OCI-LY7 (cell line): Measurements from ENCODE around the gene EPB41L1. TPM values are rescaled to one million over a fixed set of nuclear protein-coding genes. Genes with fewer than 3 reads are reported as not detected.

Experiments used
- BruUV-seq: library from RNA; stranded (reverse); fragments of 400-500 nt; replicated peaks from 2 replicates; lab custom pipeline; 2021; lab: Mats Ljungman, UMichigan
- CTCF ChIA-PET: fragments of 300-600 bp; sonication (Branson Sonifier 250); formaldehyde crosslinking; loops from one replicate; lab custom pipeline; 2022; ENCODE audit warnings: antibody characterized with exemption; ENCODE audit not compliant: unreplicated experiment; lab: Charles Lee
- POLR2A ChIA-PET: fragments of 300-600 bp; sonication (Branson Sonifier 250); formaldehyde crosslinking; loops from one replicate; lab custom pipeline; 2022; ENCODE audit warnings: antibody characterized with exemption; lab: Charles Lee
- DNase-seq: peaks from one replicate; pipeline ENCODE4 v3.0.0-alpha.2; 2015; ENCODE audit warnings: low spot score
- H2AFZ ChIP-seq: fragments of 200-600 bp; sonication (generic), shearing (Covaris generic); 2 replicates; pipeline ENCODE4 v1.6.1; 2014; ENCODE audit warnings: mild to moderate bottlenecking, antibody characterized with exemption, low read length, moderate library complexity
- H3K27ac ChIP-seq: fragments of 200-600 bp; sonication (generic); 2 replicates; pipeline ENCODE4 v1.5.1; 2014; ENCODE audit warnings: mixed run types, low read depth, mild to moderate bottlenecking, moderate library complexity, low read length, inconsistent platforms; ENCODE audit not compliant: poor library complexity, severe bottlenecking
- H3K36me3 ChIP-seq: fragments of 200-600 bp; sonication (generic); 2 replicates; pipeline ENCODE4 v1.6.1; 2014; ENCODE audit warnings: mild to moderate bottlenecking, antibody characterized with exemption, low read length, moderate library complexity, mixed read lengths; ENCODE audit not compliant: insufficient read depth
- H3K4me1 ChIP-seq: fragments of 200-600 bp; sonication (generic); 2 replicates; pipeline ENCODE4 v1.5.1; 2014; ENCODE audit warnings: mild to moderate bottlenecking, low read length; ENCODE audit not compliant: insufficient read depth, poor library complexity, severe bottlenecking
- H3K4me2 ChIP-seq: fragments of 200-600 bp; sonication (generic); 2 replicates; pipeline ENCODE4 v1.6.1; 2014; ENCODE audit warnings: mild to moderate bottlenecking, low read length
- H3K4me3 ChIP-seq: fragments of 200-600 bp; sonication (generic); 2 replicates; pipeline ENCODE4 v1.5.1; 2014; ENCODE audit warnings: mild to moderate bottlenecking, low read depth, low read length; ENCODE audit not compliant: poor library complexity, severe bottlenecking
- H3K79me2 ChIP-seq: fragments of 200-600 bp; sonication (generic); 2 replicates; pipeline ENCODE4 v1.6.1; 2016; ENCODE audit warnings: low read depth, mild to moderate bottlenecking, low read length, moderate library complexity, mixed read lengths; ENCODE audit not compliant: insufficient read depth
- H3K9me2 ChIP-seq: fragments of 200-600 bp; sonication (generic); 2 replicates; pipeline ENCODE4 v1.6.1; 2016; ENCODE audit warnings: mild to moderate bottlenecking, low read length, mixed read lengths; ENCODE audit not compliant: insufficient read depth
- H3K9me3 ChIP-seq: fragments of 200-600 bp; sonication (generic); 2 replicates; pipeline ENCODE4 v1.6.1; 2014; ENCODE audit warnings: mild to moderate bottlenecking, mixed run types, low read length, mixed read lengths
- H4K20me1 ChIP-seq: fragments of 200-600 bp; sonication (generic); 2 replicates; pipeline ENCODE4 v1.6.1; 2014; ENCODE audit warnings: mild to moderate bottlenecking, antibody characterized with exemption, low read length, moderate library complexity, mixed read lengths; ENCODE audit not compliant: insufficient read depth
- CTCF ChIP-seq: fragments of 200-600 bp; sonication (generic); conservative IDR thresholded peaks from 2 replicates; pipeline ENCODE4 v1.5.1; 2014; ENCODE audit warnings: mild to moderate bottlenecking, antibody characterized with exemption, low read length, moderate library complexity, mixed read lengths
- EZH2phosphoT487 ChIP-seq: fragments of 200-600 bp; sonication (generic); IDR thresholded peaks from 2 replicates; pipeline ENCODE4 v1.6.1; 2018; ENCODE audit warnings: low read depth, borderline replicate concordance, mild to moderate bottlenecking, mixed run types, antibody characterized with exemption, low read length, moderate library complexity, mixed read lengths
- intact Hi-C: fragments of 100-400 bp; cut with micrococcal nuclease; formaldehyde crosslinking; loops from one replicate; pipeline ENCODE4 v1.10.0; 2022; ENCODE audit not compliant: unreplicated experiment
- total RNA-seq, 2 experiments: library from RNA; depleted of rRNA in 1 of 2; stranded (reverse); fragments of >200 nt in 1 of 2; shearing (Covaris generic) in 1 of 2; gene quantifications; 2 replicates each; pipeline ENCODE4 v1.2.3, GENCODE V29; 2014 to 2022

EPB41L1 gene
- total RNA-seq, 2 experiments from 2014 or later = 0.54 to 1.6 TPM

- no peak overlapping the region for H2AFZ ChIP-seq
- H3K27ac ChIP-seq = no peak overlapping the region
- no peak overlapping the region for H3K4me2 ChIP-seq
- no peaks in the 10 kb centered on the region for H3K9me2 ChIP-seq
- no TSS peak for BruUV-seq
- no peaks in the 10 kb centered on the region for H3K4me1 ChIP-seq
- H3K36me3 ChIP-seq = no peaks in the 10 kb centered on the region
- DNase-seq = peak; percentile 49
- H3K4me3 ChIP-seq = no peak overlapping the region
- TF ChIP-seq EZH2phosphoT487 = no peak
- peak; percentile 76 for TF ChIP-seq CTCF
- no peaks in the 10 kb centered on the region for H3K9me3 ChIP-seq
- intact Hi-C loops = loop anchor here (1.0 kb wide), 1 partner anchor 166 kb away; no protein-coding TSS in a partner anchor
- H4K20me1 ChIP-seq = no peaks in the 10 kb centered on the region
- POLR2A ChIA-PET = interaction anchor here (0.6 kb wide), 1 partner anchor 24 kb away, joined by 3 read pairs; no protein-coding TSS in a partner anchor
- CTCF ChIA-PET = interaction anchor here (0.6 kb wide), 2 partner anchors 126 to 166 kb away, joined by 3 to 4 read pairs; no protein-coding TSS in a partner anchor
- H3K79me2 ChIP-seq = no peaks in the 10 kb centered on the region
These were observed 119.1 kb downstream of the EPB41L1 start for GRCh38 chr20:36273414-36274180.

- Histone ChIP-seq H3K79me2 (no peaks in the 10 kb centered on the region), H3K36me3 (no peaks in the 10 kb centered on the region), H3K4me2 (no peak overlapping the region), H3K4me3 (no peak overlapping the region), H3K9me2 (no peaks in the 10 kb centered on the region), H3K4me1 (no peaks in the 10 kb centered on the region), H3K9me3 (no peaks in the 10 kb centered on the region), H3K27ac (no peak overlapping the region), H2AFZ (no peak overlapping the region), H4K20me1 (no peaks in the 10 kb centered on the region)
- intact Hi-C loops = no loop called here
- no peak for DNase-seq
- CTCF ChIA-PET = interaction anchor here (0.6 kb wide), 1 partner anchor 125 kb away, joined by 4 read pairs; no protein-coding TSS in a partner anchor
- POLR2A ChIA-PET = no interaction called here
- BruUV-seq = no TSS peak
- TF ChIP-seq CTCF = no peak
- no peak for TF ChIP-seq EZH2phosphoT487
These were observed 119.8 kb downstream of the EPB41L1 start for GRCh38 chr20:36274181-36274841.
